B cell (primary cell): ENCODE results near the gene TMOD1. TPM values are rescaled to one million over a fixed set of nuclear protein-coding genes. Genes with fewer than 3 reads are reported as not detected.

Experiments
- ATAC-seq: fragments of 200-7000 bp; cut with Tn5 transposase; one replicate; pipeline ENCODE4 v1.10.0; 2021; ENCODE audit warnings: low read depth, mild to moderate bottlenecking, moderate number of reproducible peaks, moderate library complexity
- CTCF ChIA-PET: fragments of 350-600 bp; sonication (Branson Sonifier 250); formaldehyde crosslinking; loops from one replicate; lab custom pipeline; 2021; ENCODE audit warnings: antibody characterized with exemption, inconsistent platforms; lab: Charles Lee
- POLR2A ChIA-PET: fragments of 350-600 bp; sonication (Branson Sonifier 250); formaldehyde crosslinking; loops from one replicate; lab custom pipeline; 2021; ENCODE audit warnings: antibody characterized with exemption; lab: Charles Lee
- DNase-seq: peaks from one replicate; pipeline ENCODE4 v3.0.0; 2013
- H2AFZ ChIP-seq: 2 replicates; pipeline ENCODE4 v1.6.1; 2012; ENCODE audit warnings: mild to moderate bottlenecking, low read depth, low read length; ENCODE audit not compliant: insufficient read depth, poor library complexity, severe bottlenecking
- H3K27ac ChIP-seq, 2 donors: 1 replicate in 1 of 2; 2 replicates in 1 of 2; pipeline ENCODE4 v1.5.1; 2012 to 2013; ENCODE audit warnings: low read length in 2 of 2, mild to moderate bottlenecking in 2 of 2, moderate library complexity in 1 of 2
- H3K27me3 ChIP-seq, 4 experiments: fragments of 200-600 bp in 1 of 4; sonication (generic) in 1 of 4; replicated peaks in 1 of 4; 1 replicate in 2 of 4; 2 replicates in 2 of 4; pipeline versions ENCODE4 v1.6.1 to v1.7.0; 2013 to 2016; ENCODE audit warnings: low read length in 3 of 4, mild to moderate bottlenecking in 2 of 4, mixed read lengths in 1 of 4, moderate library complexity in 1 of 4; ENCODE audit not compliant: insufficient read depth in 4 of 4, control insufficient read depth in 3 of 4; ENCODE audit errors: control extremely low read depth in 1 of 4
- H3K36me3 ChIP-seq, 2 experiments: replicated peaks in 1 of 2; 1 replicate in 1 of 2; 2 replicates in 1 of 2; pipeline versions ENCODE4 v1.6.1 to v1.7.1; 2013; ENCODE audit warnings: low read length in 1 of 2; ENCODE audit not compliant: insufficient read depth in 2 of 2, control insufficient read depth in 1 of 2; ENCODE audit errors: control extremely low read depth in 1 of 2, extremely low read depth in 1 of 2
- H3K4me1 ChIP-seq, 2 donors: fragments of 200-600 bp in 1 of 2; sonication (generic) in 1 of 2; 1 replicate in 1 of 2; 2 replicates in 1 of 2; pipeline versions ENCODE4 v1.5.1 to v1.6.1; 2013 to 2017; ENCODE audit warnings: low read length in 2 of 2; ENCODE audit not compliant: control insufficient read depth in 2 of 2, insufficient read depth in 2 of 2
- H3K4me2 ChIP-seq: replicated peaks from 2 replicates; pipeline ENCODE3; 2012; ENCODE audit warnings: mild to moderate bottlenecking, low read depth, low read length; ENCODE audit not compliant: poor library complexity, severe bottlenecking
- H3K4me3 ChIP-seq, 5 experiments: fragments of 200-600 bp in 1 of 5; sonication (generic) in 1 of 5; 1 replicate in 3 of 5; 2 replicates in 2 of 5; pipeline versions ENCODE4 v1.5.1 to v1.7.0; 2011 to 2016; ENCODE audit warnings: low read length in 4 of 5, mild to moderate bottlenecking in 4 of 5, low read depth in 2 of 5, control low read depth in 1 of 5, moderate library complexity in 1 of 5; ENCODE audit not compliant: insufficient read depth in 1 of 5; ENCODE audit errors: control extremely low read depth in 1 of 5, extremely low read depth in 1 of 5
- H3K79me2 ChIP-seq: fragments of 200-600 bp; sonication (generic); one replicate; pipeline ENCODE4 v1.6.0; 2016; ENCODE audit warnings: low read length; ENCODE audit not compliant: control insufficient read depth, insufficient read depth
- H3K9ac ChIP-seq: fragments of 200-600 bp; sonication (generic); 2 replicates; pipeline ENCODE4 v1.6.1; 2017; ENCODE audit warnings: mild to moderate bottlenecking, low read length, moderate library complexity
- H3K9me3 ChIP-seq, 3 donors: one replicate each; pipeline versions ENCODE4 v1.6.1 to v1.7.1; 2013; ENCODE audit warnings: low read length in 2 of 3; ENCODE audit not compliant: control insufficient read depth in 2 of 3, insufficient read depth in 1 of 3; ENCODE audit errors: control extremely low read depth in 1 of 3
- H4K20me1 ChIP-seq: 2 replicates; pipeline ENCODE4 v1.6.0; 2012; ENCODE audit warnings: mild to moderate bottlenecking, low read length; ENCODE audit not compliant: insufficient read depth, control insufficient read depth, poor library complexity, severe bottlenecking
- H3K27ac Mint-ChIP-seq: one replicate; pipeline ENCODE4 v1.8.0; 2021; ENCODE audit warnings: mixed read lengths
- H3K27me3 Mint-ChIP-seq: one replicate; pipeline ENCODE4 v1.8.0; 2021; ENCODE audit warnings: mixed read lengths
- H3K4me1 Mint-ChIP-seq: one replicate; pipeline ENCODE4 v1.8.0; 2021; ENCODE audit warnings: mixed read lengths
- H3K4me3 Mint-ChIP-seq: one replicate; pipeline ENCODE4 v1.8.0; 2021; ENCODE audit warnings: mixed read lengths
- H3K9me3 Mint-ChIP-seq: one replicate; pipeline ENCODE4 v1.8.0; 2022; ENCODE audit warnings: mixed read lengths; ENCODE audit not compliant: insufficient read depth
- EZH2 ChIP-seq: IDR thresholded peaks from 2 replicates; pipeline ENCODE4 v1.6.1; 2012; ENCODE audit warnings: borderline replicate concordance, low read depth, mild to moderate bottlenecking, moderate library complexity, low read length; ENCODE audit not compliant: insufficient read depth, poor library complexity, severe bottlenecking
- WGBS: methylation state at CpG from one replicate; pipeline ENCODE4 v1.1.5; 2013; ENCODE audit warnings: missing lambda C conversion rate; ENCODE audit not compliant: insufficient coverage; 5-methylcytosine and 5-hydroxymethylcytosine counted together
- intact Hi-C: fragments of 100-400 bp; cut with micrococcal nuclease; formaldehyde crosslinking; loops from one replicate; pipeline ENCODE4 v1.10.0; 2022
- polyA plus RNA-seq: library from polyadenylated mRNA; depleted of rRNA; stranded (reverse); fragments of >200 nt; gene quantifications from 2 replicates; pipeline ENCODE4 v1.2.3, GENCODE V29; 2012
- total RNA-seq, 2 donors: library from RNA; stranded (reverse); fragments of 120-200 nt in 1 of 2; gene quantifications; 1 replicate in 1 of 2; 2 replicates in 1 of 2; pipeline versions ENCODE4 v1.2.3 to v1.2.4, GENCODE V29; 2013 to 2022
- TF ChIP-seq, protein P1 (sequence below): fragments of 200-600 bp; IDR thresholded peaks from one replicate; pipeline ENCODE4 v1.8.0; 2022; ENCODE audit warnings: antibody characterized with exemption, mild to moderate bottlenecking

The TMOD1 gene
- total and polyA plus RNA-seq, 2 donors (not counting 1 experiment from before 2014, with no cell fraction given) = 0.30 to 2.5 TPM

DNA sequence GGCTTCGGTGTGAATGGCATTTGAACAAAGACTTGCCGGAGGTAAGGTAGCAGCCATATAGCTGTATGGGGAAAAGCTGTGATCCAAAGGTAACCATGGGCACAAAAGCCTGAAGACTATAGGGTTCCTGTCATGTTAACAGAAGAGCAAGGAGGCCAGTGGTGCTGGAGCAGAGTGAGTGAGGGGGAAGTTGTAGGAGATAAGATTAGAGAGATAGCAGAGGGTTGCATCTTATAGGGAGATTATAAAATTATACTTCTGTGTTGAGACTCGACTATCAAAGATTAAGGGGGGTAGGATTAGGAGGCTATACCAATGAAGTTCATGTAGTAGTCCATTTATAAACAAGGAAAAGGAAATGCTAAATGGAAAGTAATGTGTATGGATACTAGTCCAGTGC, 135.4 kb downstream of the TMOD1 start:
- H3K79me2 ChIP-seq = peaks cover 77% of the 10 kb centered on the region
- H3K27ac Mint-ChIP-seq = no peak overlapping the region
- no peak overlapping the region for H3K9ac ChIP-seq
- peaks cover 2 to 17% of the 10 kb centered on the region in 2 experiments for H3K36me3 ChIP-seq
- H2AFZ ChIP-seq = no peak overlapping the region
- no peaks in the 10 kb centered on the region for H3K9me3 ChIP-seq
- ATAC-seq (no peak), DNase-seq (no peak)
- no peaks in the 10 kb centered on the region for H3K27me3 Mint-ChIP-seq
- H3K4me1 Mint-ChIP-seq = peaks cover 57% of the 10 kb centered on the region
- peaks cover 37% of the 10 kb centered on the region for H4K20me1 ChIP-seq
- no peak overlapping the region for H3K4me3 Mint-ChIP-seq
- H3K9me3 Mint-ChIP-seq = no peaks in the 10 kb centered on the region
- no peaks in the 10 kb centered on the region for H3K27me3 ChIP-seq
- H3K4me1 ChIP-seq = peaks cover 23 to 32% of the 10 kb centered on the region in 2 donors
- H3K4me3 ChIP-seq = no peak overlapping the region
- 96% methylated on average over 2 of the region's 3 CpGs for WGBS
- POLR2A ChIA-PET = no interaction called here
- no peak overlapping the region for H3K27ac ChIP-seq
- TF ChIP-seq EZH2 = no peak
- TF ChIP-seq, protein P1, sequence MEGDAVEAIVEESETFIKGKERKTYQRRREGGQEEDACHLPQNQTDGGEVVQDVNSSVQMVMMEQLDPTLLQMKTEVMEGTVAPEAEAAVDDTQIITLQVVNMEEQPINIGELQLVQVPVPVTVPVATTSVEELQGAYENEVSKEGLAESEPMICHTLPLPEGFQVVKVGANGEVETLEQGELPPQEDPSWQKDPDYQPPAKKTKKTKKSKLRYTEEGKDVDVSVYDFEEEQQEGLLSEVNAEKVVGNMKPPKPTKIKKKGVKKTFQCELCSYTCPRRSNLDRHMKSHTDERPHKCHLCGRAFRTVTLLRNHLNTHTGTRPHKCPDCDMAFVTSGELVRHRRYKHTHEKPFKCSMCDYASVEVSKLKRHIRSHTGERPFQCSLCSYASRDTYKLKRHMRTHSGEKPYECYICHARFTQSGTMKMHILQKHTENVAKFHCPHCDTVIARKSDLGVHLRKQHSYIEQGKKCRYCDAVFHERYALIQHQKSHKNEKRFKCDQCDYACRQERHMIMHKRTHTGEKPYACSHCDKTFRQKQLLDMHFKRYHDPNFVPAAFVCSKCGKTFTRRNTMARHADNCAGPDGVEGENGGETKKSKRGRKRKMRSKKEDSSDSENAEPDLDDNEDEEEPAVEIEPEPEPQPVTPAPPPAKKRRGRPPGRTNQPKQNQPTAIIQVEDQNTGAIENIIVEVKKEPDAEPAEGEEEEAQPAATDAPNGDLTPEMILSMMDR = no peak
- intact Hi-C loops = loop anchor here (10.0 kb wide), 1 partner anchor 1072 kb away; no protein-coding TSS in a partner anchor
- CTCF ChIA-PET = interaction anchor here (1.4 kb wide), 1 partner anchor 25 kb away, joined by 3 read pairs; no protein-coding TSS in a partner anchor
- no peak overlapping the region for H3K4me2 ChIP-seq

DNA sequence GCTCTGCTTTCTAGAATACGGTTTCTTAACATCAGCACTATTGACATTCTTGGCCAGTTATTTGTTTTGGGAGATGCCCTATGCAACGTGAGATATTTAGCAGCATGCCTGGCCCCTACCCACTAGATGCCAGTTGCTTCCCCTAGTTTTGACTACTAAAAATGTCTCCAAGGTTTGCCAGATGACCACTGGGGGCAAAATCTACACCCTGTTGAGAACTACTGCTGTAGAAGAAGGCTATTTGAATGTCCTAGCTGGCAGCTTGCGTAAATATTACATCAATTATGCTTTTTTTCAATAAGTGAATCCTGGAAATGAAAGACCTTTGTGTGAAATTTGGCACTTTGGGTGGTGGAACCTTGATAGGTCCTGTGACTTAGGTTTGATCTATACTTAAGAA, 137.2 kb downstream of the TMOD1 start:
- Mint-ChIP-seq H3K27ac (no peak overlapping the region), H3K4me1 (peaks cover 45% of the 10 kb centered on the region), H3K27me3 (no peaks in the 10 kb centered on the region), H3K4me3 (no peak overlapping the region), H3K9me3 (no peaks in the 10 kb centered on the region)
- no peak overlapping the region for H3K4me2 ChIP-seq
- TF ChIP-seq EZH2 = no peak
- TF ChIP-seq, protein P1 = no peak
- DNase-seq = no peak
- no peak for ATAC-seq
- no peaks in the 10 kb centered on the region for H3K27me3 ChIP-seq
- H3K9me3 ChIP-seq = no peaks in the 10 kb centered on the region
- H3K36me3 ChIP-seq = peaks cover 5 to 28% of the 10 kb centered on the region in 2 experiments
- no peak overlapping the region for H3K27ac ChIP-seq
- ChIA-PET CTCF (no interaction called here), POLR2A (no interaction called here)
- intact Hi-C loops = loop anchor here (10.0 kb wide), 1 partner anchor 1074 kb away; no protein-coding TSS in a partner anchor
- 88% methylated on average over 2 of the region's 3 CpGs for WGBS
- H3K4me3 ChIP-seq = no peak overlapping the region
- peaks cover 15 to 24% of the 10 kb centered on the region in 2 donors for H3K4me1 ChIP-seq
- H3K79me2 ChIP-seq = peaks cover 69% of the 10 kb centered on the region
- no peak overlapping the region for H3K9ac ChIP-seq
- H2AFZ ChIP-seq = no peak overlapping the region
- peaks cover 37% of the 10 kb centered on the region for H4K20me1 ChIP-seq
